Gastrocnemius medialis (tissue), 4 donors: ENCODE results near the gene TGFB1I1.

Experiments used
- CTCF ChIP-seq, 5 experiments: fragments of 450-650 bp in 3 of 5; fragments of 200-600 bp in 2 of 5; sonication (generic) in 2 of 5; IDR thresholded peaks in 4 of 5; conservative IDR thresholded peaks in 1 of 5; 1 replicate in 4 of 5; 2 replicates in 1 of 5; pipeline ENCODE4 v1.5.1; 2016 to 2019; ENCODE audit warnings: antibody characterized with exemption in 5 of 5, mild to moderate bottlenecking in 3 of 5, moderate library complexity in 3 of 5
- POLR2A ChIP-seq, 2 donors: fragments of 450-650 bp; IDR thresholded peaks; one replicate each; pipeline ENCODE4 v1.6.1; 2017; ENCODE audit warnings: antibody characterized with exemption in 2 of 2, mild to moderate bottlenecking in 2 of 2, moderate library complexity in 2 of 2

GRCh38 chr16:31498493-31498892 is 26.5 kb downstream of the TGFB1I1 start:
- TF ChIP-seq CTCF (IDR thresholded peaks at IDR 0.05 in 4 of 5, conservative IDR thresholded peaks at IDR 0.05 in 1 of 5) (no peak), POLR2A (IDR thresholded peaks at IDR 0.05) (no peak)
